Retina (tissue), 1 donor: ENCODE measurements around the gene AMPD2.
A peak's percentile ranks its signal among the peaks of the same experiment; 100 is the strongest.

Experiments
- DNase-seq: peaks from one replicate; pipeline ENCODE4 v3.0.0-alpha.2; 2016

Gene AMPD2

GRCh38 chr1:109619576-109620400, at the start of gene AMPD2, which contains the start of gene GNAT2:
AMPD2 (plus strand) TSS chr1:109619837; CDS start chr1:109621176, 1,339 bp downstream.
GNAT2 (minus strand) TSS chr1:109619616; CDS start chr1:109612870, 6,746 bp downstream.
- DNase-seq: peak; percentile 81

GRCh38 chr1:109570414-109570813, 49.2 kb upstream of the AMPD2 start:
- DNase-seq: no peak

GRCh38 chr1:109573785-109574184, 45.9 kb upstream of the AMPD2 start:
- no peak for DNase-seq

GRCh38 chr1:109578947-109579443, 40.6 kb upstream of the AMPD2 start:
- no peak for DNase-seq

GRCh38 chr1:109579491-109579890, 40.1 kb upstream of the AMPD2 start:
- DNase-seq: no peak

GRCh38 chr1:109582021-109582420, 37.6 kb upstream of the AMPD2 start:
- no peak for DNase-seq

- no peak for DNase-seq
These were observed 34.9 kb upstream of the AMPD2 start for GRCh38 chr1:109584766-109585165.

GRCh38 chr1:109586055-109586454, 33.6 kb upstream of the AMPD2 start:
- DNase-seq: no peak

- DNase-seq: no peak
These were observed 30.5 kb upstream of the AMPD2 start for GRCh38 chr1:109589177-109589576.

- DNase-seq: no peak
These were observed 30.0 kb upstream of the AMPD2 start for GRCh38 chr1:109589679-109590078.

- no peak for DNase-seq
These were observed 26.7 kb upstream of the AMPD2 start for GRCh38 chr1:109592916-109593315.

GRCh38 chr1:109595531-109595930, 24.1 kb upstream of the AMPD2 start:
- DNase-seq: no peak

- DNase-seq: no peak
These were observed 21.5 kb upstream of the AMPD2 start for GRCh38 chr1:109598156-109598555.

GRCh38 chr1:109598655-109599054, 21.0 kb upstream of the AMPD2 start:
- DNase-seq: no peak

GRCh38 chr1:109603229-109603628, 16.4 kb upstream of the AMPD2 start:
- DNase-seq: no peak

- DNase-seq: no peak
These were observed 14.3 kb upstream of the AMPD2 start for GRCh38 chr1:109605381-109605780.

- DNase-seq: no peak
These were observed 9.8 kb upstream of the AMPD2 start for GRCh38 chr1:109609881-109610280.

- no peak for DNase-seq
These were observed 8.9 kb upstream of the AMPD2 start for GRCh38 chr1:109610609-109611307.

GRCh38 chr1:109611308-109611990, 8.2 kb upstream of the AMPD2 start:
- DNase-seq: no peak

- DNase-seq: no peak
These were observed 6.1 kb upstream of the AMPD2 start for GRCh38 chr1:109613361-109614147.

- no peak for DNase-seq
These were observed 3.8 kb upstream of the AMPD2 start for GRCh38 chr1:109615879-109616278.

GRCh38 chr1:109616391-109616790, 3.2 kb upstream of the AMPD2 start:
- no peak for DNase-seq
